Measurements from ENCODE around the gene MAN2B2. TPM values are rescaled to one million over a fixed set of nuclear protein-coding genes. Genes with fewer than 3 reads are reported as not detected.

Gene MAN2B2
- total and polyA plus RNA-seq, 9 of the 15 experiments (the other 6 are each of a cell fraction or from before 2014, with no cell fraction given) = 0.21 to 8.8 (median 3.7) TPM

GRCh38 chr4:6640292-6641163 lies 65.5 kb downstream of the MAN2B2 start, which contains the start of gene MRFAP1 (continued):
- TF ChIP-seq ZBTB12 (CRISPR knock-in tag; IDR thresholded peaks at IDR 0.05) (no peak), RBM14 (IDR thresholded peaks at IDR 0.05; ENCODE audit: borderline replicate concordance, insufficient read depth, low read depth, low read length) (no peak), ETV5 (CRISPR knock-in tag; IDR thresholded peaks at IDR 0.05; ENCODE audit: low read depth) (peak; percentile 55; the same call in 1 of the 2 replicates), CREBBP (IDR thresholded peaks at IDR 0.05; ENCODE audit: low read depth, low read length) (no peak), CREB3 (tag; conservative IDR thresholded peaks at IDR 0.05; ENCODE audit: low read depth) (peak; percentile 57; the same call in 1 of the 2 replicates), TCF3 (CRISPR knock-in tag; IDR thresholded peaks at IDR 0.05) (peak; percentile 35), GTF2A2 (tag; IDR thresholded peaks at IDR 0.05) (0 out of 2 replicates have a peak, but pooled peaks have one; percentile 49), CTCFL (IDR thresholded peaks at IDR 0.05; ENCODE audit: borderline replicate concordance, insufficient read depth, low read depth, low read length, poor library complexity, severe bottlenecking) (no peak), CBX3 (IDR thresholded peaks at IDR 0.05; ENCODE audit: borderline replicate concordance in 1 of 2, low read length in 2 of 2) (peak in 1 of 2 experiments; percentile 46; a peak in 1 of 3 replicates), NFIC (IDR thresholded peaks at IDR 0.05) (0 out of 2 replicates have a peak, but pooled peaks have one; percentile 9), KAT7 (CRISPR knock-in tag; IDR thresholded peaks at IDR 0.05; ENCODE audit: borderline replicate concordance) (peak; percentile 80), SIRT6 (IDR thresholded peaks at IDR 0.05; ENCODE audit: low read depth, low read length) (no peak), E2F4 (CRISPR knock-in tag; IDR thresholded peaks at IDR 0.05; ENCODE audit: low read depth) (peak; percentile 66), ZNF77 (CRISPR knock-in tag; IDR thresholded peaks at IDR 0.05) (no peak), ZNF589 (CRISPR knock-in tag; IDR thresholded peaks at IDR 0.05; ENCODE audit: low read depth) (peak; percentile 89), KDM2B (CRISPR knock-in tag; IDR thresholded peaks at IDR 0.05) (no peak), RFX5 (IDR thresholded peaks at IDR 0.05; ENCODE audit: low read depth, low read length) (no peak), ZNF224 (CRISPR knock-in tag; IDR thresholded peaks at IDR 0.05) (no peak), NCOA2 (IDR thresholded peaks at IDR 0.05; ENCODE audit: partially characterized antibody in 2 of 2) (no peak), RBM25 (IDR thresholded peaks at IDR 0.05; ENCODE audit: low read depth, low read length, severe bottlenecking) (no peak), TBL1XR1 (IDR thresholded peaks at IDR 0.05; ENCODE audit: low read length in 2 of 2) (no peak), ZNF699 (CRISPR knock-in tag; IDR thresholded peaks at IDR 0.05; ENCODE audit: insufficient replicate concordance) (no peak)

All from K562 (cell line).